ENCODE data around the gene CORO7. TPM values are rescaled to one million over a fixed set of nuclear protein-coding genes. Genes with fewer than 3 reads are reported as not detected.

The CORO7 gene
- total RNA-seq, 4 donors from 2014 or later, result 18.8 to 29.6 (median 25.7) TPM

GRCh38 chr16:4386451-4386805 is 30.0 kb downstream of the CORO7 start:
- H3K27me3 ChIP-seq, result no peaks in the 10 kb centered on the region
- 67% methylated on average over 5 of the region's 8 CpGs for WGBS
- peaks cover 63% of the 10 kb centered on the region for H3K4me1 ChIP-seq
- no peaks in the 10 kb centered on the region for H3K9me3 ChIP-seq
- DNase-seq (ENCODE audit: low spot score in 2 of 2), result peak in 1 of 2 donors; percentile 76
- peaks cover 53% of the 10 kb centered on the region for H3K36me3 ChIP-seq
- peak overlapping the region; percentile 59 for H3K27ac ChIP-seq
- H3K4me3 ChIP-seq, result no peak overlapping the region
- TF ChIP-seq EP300 (IDR thresholded peaks at IDR 0.05) (no peak), POLR2A (IDR thresholded peaks at IDR 0.05) (no peak), POLR2AphosphoS5 (IDR thresholded peaks at IDR 0.05) (no peak), CTCF (IDR thresholded peaks at IDR 0.05) (no peak)

GRCh38 chr16:4385789-4386450 is 30.5 kb downstream of the CORO7 start:
- peak overlapping the region; percentile 59 for H3K27ac ChIP-seq
- H3K36me3 ChIP-seq, result peaks cover 58% of the 10 kb centered on the region
- WGBS, result 63% methylated on average over 3 of the region's 11 CpGs
- H3K27me3 ChIP-seq, result no peaks in the 10 kb centered on the region
- DNase-seq (ENCODE audit: low spot score in 2 of 2), result peak in 1 of 2 donors; percentile 63
- no peak overlapping the region for H3K4me3 ChIP-seq
- H3K9me3 ChIP-seq, result no peaks in the 10 kb centered on the region
- TF ChIP-seq POLR2A (IDR thresholded peaks at IDR 0.05), result no peak
- no peak for TF ChIP-seq EP300 (IDR thresholded peaks at IDR 0.05)
- no peak for TF ChIP-seq CTCF (IDR thresholded peaks at IDR 0.05)
- no peak for TF ChIP-seq POLR2AphosphoS5 (IDR thresholded peaks at IDR 0.05)
- H3K4me1 ChIP-seq, result peaks cover 67% of the 10 kb centered on the region

GRCh38 chr16:4385066-4385788 is 31.2 kb downstream of the CORO7 start:
- whole genome bisulfite sequencing, result 67% methylated on average over 20 of the region's 20 CpGs
- no peaks in the 10 kb centered on the region for H3K9me3 ChIP-seq
- H3K4me3 ChIP-seq, result no peak overlapping the region
- peak in 1 of 2 donors; percentile 32 for TF ChIP-seq POLR2A (IDR thresholded peaks at IDR 0.05)
- TF ChIP-seq CTCF (IDR thresholded peaks at IDR 0.05), result no peak
- no peak for TF ChIP-seq EP300 (IDR thresholded peaks at IDR 0.05)
- TF ChIP-seq POLR2AphosphoS5 (IDR thresholded peaks at IDR 0.05), result no peak
- peak in 1 of 2 donors; percentile 60 for DNase-seq (ENCODE audit: low spot score in 2 of 2)
- H3K4me1 ChIP-seq, result peaks cover 70% of the 10 kb centered on the region
- H3K27ac ChIP-seq, result peak overlapping the region; percentile 59
- H3K27me3 ChIP-seq, result no peaks in the 10 kb centered on the region
- peaks cover 58% of the 10 kb centered on the region for H3K36me3 ChIP-seq

GRCh38 chr16:4384509-4384942 is 31.9 kb downstream of the CORO7 start:
- no peak overlapping the region for H3K4me3 ChIP-seq
- peak overlapping the region; percentile 42 for H3K27ac ChIP-seq
- H3K4me1 ChIP-seq, result peaks cover 74% of the 10 kb centered on the region
- WGBS, result no CpG with 5 or more reads among the region's 20 CpGs
- H3K36me3 ChIP-seq, result peaks cover 58% of the 10 kb centered on the region
- H3K27me3 ChIP-seq, result no peaks in the 10 kb centered on the region
- TF ChIP-seq POLR2A (IDR thresholded peaks at IDR 0.05) (no peak), POLR2AphosphoS5 (IDR thresholded peaks at IDR 0.05) (peak in 1 of 3 donors; percentile 10)
- peak; percentile 85 to 87 for DNase-seq (ENCODE audit: low spot score in 2 of 2)
- no peaks in the 10 kb centered on the region for H3K9me3 ChIP-seq

- H3K9me3 ChIP-seq, result no peaks in the 10 kb centered on the region
- H3K27ac ChIP-seq, result peak overlapping the region; percentile 42
- H3K36me3 ChIP-seq, result peaks cover 53% of the 10 kb centered on the region
- H3K27me3 ChIP-seq, result no peaks in the 10 kb centered on the region
- TF ChIP-seq POLR2A (IDR thresholded peaks at IDR 0.05), result no peak
- no peak for TF ChIP-seq CTCF (IDR thresholded peaks at IDR 0.05)
- TF ChIP-seq EP300 (IDR thresholded peaks at IDR 0.05), result no peak
- TF ChIP-seq POLR2AphosphoS5 (IDR thresholded peaks at IDR 0.05), result no peak
- DNase-seq (ENCODE audit: low spot score in 2 of 2), result peak in 1 of 2 donors; percentile 59
- H3K4me1 ChIP-seq, result peaks cover 74% of the 10 kb centered on the region
- WGBS, result 95% methylated on average over 3 of the region's 12 CpGs
- H3K4me3 ChIP-seq, result no peak overlapping the region
Measured at GRCh38 chr16:4383591-4384444, 32.6 kb downstream of the CORO7 start.

Measured in suprapubic skin (tissue), 4 donors.